DMS114 treated with DMSO at 0.1 percent for 48 hours (cell line): ENCODE measurements around the gene SLCO2A1.

Experiments
- DNase-seq: peaks from one replicate; lab custom pipeline; 2025; ENCODE audit not compliant: unreplicated experiment; lab: John Stamatoyannopoulos, UW

SLCO2A1 gene

DNA sequence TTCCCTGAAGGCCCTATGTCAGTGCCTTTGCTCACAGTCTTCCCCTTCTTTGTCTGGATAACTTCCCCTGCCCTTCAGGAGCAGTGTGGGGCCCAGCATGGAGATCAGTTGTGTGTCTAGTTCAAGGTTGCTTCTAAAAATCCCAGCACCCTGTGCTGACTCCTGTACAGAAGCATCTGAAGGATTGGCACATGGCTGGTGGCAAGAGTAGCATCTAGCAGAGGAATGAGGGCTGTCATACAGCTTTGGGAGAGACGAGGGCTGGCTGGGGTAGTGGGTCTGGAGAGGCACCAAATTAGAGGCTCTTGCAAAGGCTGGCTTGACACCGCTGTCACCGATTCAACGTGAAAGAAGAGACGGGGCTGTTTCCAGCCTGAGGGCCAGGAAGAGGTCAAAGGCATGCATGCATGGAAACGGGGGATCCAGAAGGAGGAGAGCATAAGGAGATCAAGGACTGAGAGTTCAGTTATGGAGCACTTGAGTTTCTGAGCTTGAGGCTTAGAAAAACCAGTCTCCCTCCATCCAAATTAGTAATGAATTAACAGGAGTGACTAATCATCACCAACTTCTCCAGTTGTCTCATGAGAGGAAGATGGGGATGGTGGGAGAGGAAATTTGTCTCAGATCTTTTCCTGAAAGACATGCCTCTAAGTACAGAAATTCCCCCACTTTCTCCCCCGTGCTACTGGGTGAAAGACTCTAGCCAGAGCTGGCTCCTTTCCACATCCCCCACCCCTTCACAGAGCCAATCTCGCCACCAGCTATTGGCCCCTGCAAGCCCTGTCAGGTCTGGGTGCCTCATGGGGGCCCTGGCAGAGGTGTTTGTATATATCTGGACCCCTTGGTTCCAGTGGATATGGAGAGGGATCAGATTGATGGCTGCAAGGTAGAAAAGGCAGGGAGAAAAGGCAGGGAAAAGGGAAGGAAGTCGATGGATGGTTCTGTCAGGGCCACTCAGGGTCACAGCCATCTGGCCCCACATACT is 45.9 kb downstream of the SLCO2A1 start:
- no peak for DNase-seq

DNA sequence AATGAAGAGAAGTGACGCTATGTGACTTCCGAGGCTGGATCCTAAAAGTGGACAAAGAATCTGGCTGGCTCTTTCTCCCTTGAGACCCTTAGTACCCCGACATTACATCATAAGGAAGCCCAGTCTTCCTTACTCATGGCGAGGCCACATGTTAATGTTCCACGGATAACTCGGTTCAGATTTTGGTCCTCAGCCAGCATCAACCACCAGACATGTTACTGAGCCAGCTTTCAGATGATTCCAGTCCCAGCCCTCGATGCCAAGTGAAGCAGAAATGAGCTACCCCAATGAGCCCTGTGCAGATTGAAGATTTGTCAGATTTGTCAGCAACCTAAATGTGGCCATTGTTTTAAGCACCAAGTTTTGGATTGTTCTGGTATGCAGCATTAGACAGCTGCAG is 46.6 kb downstream of the SLCO2A1 start:
- no peak for DNase-seq

DNA sequence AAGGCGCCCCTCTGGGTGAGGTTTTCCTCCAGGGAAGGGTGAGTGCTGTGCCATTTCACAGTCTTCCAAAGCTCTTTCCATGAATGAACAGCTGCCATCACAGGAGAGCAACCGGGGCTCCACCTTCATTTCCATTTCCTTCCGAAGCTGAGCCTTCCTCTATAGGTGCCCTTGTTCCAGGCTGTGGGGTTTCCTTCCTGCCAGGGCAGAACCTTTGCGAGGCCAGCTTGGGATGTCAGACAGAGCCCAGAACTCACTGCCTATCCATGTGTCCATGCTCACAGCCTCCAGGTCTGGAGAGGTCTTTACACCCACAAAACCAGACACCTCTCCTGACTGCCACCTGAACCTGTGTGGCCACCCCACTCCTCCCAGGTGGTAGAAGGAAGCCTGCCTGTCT is 49.2 kb downstream of the SLCO2A1 start:
- DNase-seq, result no peak

DNA sequence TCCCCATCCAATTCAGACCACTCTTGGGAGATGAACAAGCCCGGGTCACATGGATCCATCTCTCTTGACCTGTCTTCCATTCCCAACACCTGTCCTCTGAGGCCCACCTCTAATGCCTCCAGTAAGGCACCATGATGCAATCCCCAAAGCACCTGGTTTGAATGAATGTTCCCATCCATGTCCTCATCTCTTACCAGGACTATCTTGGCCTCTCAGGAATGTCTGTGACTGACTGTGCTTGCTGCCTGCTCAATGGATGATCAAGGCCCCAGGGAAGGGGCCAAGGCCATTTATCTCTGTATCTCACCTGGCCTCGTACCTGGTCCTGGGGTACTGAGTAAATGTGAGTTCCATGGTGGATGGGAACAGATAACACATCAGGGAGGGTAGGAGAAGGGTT is 49.7 kb downstream of the SLCO2A1 start:
- no peak for DNase-seq

DNA sequence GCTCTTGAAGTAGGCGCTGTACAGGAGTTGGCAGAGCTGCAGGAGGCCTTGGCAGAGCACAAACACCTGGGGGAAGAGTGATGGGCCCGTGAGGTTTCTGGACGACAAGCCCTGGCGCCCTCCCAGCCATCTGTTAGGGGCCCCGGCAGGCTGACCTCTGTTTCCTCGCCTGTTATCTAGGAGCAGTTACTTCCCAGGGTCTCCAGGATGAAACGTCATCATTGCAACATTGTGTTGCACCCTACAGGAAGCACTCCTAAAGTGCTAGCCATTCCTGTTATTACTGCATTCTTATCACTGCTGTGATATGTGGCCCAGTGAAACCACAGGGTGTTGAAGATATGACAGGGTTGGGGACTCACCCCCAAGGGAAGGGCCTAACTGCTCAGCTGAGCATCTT is 50.2 kb downstream of the SLCO2A1 start:
- DNase-seq, result no peak

DNA sequence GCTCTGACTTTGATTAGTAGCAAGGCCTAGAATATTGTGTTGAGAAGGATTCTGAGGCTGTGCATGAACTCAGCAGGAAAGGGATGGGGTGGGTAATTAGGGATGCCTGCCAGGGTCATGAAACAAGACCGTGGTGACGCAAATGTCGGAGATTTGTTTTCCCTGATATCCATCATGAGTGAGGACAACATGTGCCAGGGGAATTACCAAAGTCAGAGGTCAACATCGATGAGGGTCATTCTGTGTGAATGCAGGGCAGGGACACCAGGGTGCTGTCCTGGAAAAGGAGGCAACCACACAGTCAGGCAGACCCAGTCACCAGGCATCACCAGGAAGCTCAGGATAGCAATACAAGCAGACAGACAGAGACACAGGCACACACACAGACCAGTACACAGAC is 52.2 kb downstream of the SLCO2A1 start:
- no peak for DNase-seq

DNA sequence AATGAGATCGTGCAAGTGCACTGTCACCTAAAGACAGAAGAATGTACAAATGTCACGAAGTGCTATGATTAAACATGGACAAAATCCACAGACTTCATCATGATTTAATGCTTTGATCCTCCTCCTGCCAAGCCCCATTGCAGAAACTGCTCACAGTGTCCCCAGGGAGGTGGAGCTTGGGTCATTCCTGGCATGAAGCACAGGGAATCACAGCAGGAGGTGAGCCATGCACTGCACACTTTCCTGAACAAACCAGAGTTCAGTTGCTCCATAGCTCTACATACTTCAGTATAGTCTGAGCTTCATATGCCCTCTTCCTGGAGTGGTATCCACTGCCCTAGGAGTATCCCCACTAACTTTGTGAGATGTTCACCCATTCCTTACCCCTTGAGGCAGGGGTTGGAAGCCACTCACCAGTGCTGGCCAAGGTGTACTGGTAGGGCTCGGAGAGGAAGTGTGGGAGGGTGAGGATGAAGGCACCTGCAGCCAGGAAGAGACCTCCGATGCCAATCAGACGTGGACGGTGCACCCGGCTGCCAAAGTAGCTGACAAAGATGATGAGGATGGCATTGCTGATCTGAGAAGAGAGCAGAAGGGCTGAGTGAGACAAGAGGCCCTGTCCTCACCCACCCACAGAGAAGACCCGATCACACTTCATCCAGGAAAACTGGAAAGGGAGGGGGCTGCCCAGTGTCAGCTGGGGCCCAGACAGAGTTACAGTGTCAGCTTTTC is 56.3 kb downstream of the SLCO2A1 start:
- DNase-seq, result no peak

DNA sequence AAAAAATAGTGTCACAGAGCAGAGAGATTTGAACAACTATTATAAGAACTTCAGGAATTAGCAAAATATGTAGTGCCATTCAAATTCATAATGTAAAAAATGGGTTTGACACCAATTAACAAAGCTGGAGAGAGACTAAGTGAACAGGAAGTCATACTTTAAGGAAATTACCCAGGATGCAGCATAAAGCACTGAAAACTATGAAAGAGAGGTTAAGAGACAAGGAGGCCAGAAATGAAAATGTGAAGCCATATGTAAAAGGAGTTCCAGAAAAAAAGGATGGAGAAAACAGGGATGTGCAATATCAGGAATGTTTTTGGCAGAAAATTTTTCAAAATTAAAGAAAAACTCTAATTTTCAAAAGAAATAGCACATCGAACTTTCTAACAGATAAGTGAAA is 57.6 kb downstream of the SLCO2A1 start:
- DNase-seq, result no peak

DNA sequence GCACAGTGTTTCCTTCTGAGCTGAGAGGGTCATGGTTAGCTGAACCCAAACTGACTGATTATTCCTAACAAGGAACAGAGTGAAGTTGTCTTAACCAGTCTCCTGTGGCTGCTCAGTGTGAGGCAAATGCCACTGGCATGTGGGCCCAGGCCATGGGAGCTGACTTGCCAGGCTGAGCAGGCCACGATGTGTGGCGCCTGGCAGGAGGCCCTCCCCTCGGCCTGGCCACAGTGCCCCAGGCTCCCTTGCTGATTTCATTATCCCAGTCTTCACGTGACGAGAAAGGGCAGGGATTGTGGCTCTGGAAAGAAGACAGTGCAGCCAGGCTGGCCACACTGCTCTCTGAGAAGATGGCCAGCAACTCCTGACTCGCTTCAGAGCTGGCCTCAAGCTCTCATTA is 58.8 kb downstream of the SLCO2A1 start:
- no peak for DNase-seq

DNA sequence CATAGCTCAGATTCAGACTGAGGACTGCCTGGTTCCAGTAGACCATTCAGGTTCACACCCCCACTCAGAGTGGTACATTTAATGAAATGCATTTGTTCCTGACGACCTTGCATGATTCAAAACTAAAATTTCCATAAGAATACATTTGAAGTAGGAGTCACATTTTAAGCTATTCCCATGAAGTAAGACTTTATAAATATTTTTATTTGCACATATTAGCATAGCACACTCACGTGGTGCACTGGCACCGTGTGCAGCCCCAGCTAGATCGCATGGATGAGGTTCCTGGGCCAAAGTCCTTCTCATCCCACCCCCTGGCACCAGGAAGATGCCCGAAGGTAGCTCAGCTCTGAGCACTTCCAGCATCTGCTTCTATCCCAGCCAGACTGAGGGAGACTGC is 59.4 kb downstream of the SLCO2A1 start:
- no peak for DNase-seq

DNA sequence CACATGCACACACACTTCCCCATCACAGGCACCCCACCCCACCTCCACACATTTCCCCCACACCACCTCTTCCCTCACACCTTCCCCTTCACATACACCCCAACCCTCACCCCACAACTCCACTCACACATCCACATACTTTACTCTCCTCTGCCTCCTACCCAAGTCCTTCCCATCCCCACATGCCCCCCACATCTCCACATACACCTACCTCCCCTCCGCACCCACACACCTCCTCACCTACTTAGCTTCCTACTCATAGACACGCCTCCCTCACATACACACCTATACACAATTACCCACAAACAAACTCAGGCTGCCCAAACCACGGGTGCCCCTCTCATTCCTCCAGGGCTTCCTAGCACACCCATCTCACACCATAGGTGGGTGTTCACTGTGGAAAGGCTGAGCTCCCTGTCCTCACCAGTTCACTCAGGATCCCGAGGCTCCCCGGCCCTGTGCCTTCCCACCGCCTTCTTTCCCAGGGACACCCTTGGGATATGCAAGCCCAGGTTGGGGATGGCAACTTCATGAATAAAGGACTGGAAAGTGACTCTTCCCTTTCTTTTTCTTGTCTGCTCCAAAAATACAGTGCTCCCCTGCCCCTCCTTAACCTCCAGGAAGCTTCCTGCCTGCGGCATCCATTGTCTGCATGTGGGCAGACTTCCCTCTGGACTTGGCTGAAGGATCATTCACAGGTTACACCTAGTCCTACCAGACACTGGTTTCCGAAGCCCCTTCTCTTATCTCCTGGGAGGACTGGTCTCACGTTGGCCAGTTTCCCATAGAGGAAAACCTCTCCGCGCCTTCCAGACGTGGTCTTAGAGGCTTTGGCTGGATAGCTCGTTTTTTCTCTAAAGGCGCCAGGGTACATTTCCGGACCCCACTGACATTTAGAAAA is 61.5 kb downstream of the SLCO2A1 start:
- no peak for DNase-seq

DNA sequence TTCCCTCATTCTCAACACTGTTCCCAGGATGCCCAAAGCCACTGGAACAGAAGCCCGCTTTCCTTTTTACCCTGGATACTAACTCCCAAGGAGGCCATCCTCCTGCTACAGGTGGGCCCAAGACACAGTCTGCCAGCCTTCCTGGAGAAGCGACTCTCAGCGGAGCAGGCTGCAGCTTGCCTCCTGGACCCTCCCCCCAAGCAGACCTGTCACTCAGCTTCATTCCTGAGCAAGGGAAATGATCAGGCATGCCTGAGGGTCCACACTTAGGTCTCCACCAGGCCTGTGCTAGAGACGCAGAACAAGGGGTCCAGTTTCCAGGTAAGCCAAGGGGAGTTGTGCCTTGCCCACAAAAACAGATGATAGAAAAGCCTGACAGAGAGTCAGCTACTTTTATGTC is 62.8 kb downstream of the SLCO2A1 start:
- no peak for DNase-seq

DNA sequence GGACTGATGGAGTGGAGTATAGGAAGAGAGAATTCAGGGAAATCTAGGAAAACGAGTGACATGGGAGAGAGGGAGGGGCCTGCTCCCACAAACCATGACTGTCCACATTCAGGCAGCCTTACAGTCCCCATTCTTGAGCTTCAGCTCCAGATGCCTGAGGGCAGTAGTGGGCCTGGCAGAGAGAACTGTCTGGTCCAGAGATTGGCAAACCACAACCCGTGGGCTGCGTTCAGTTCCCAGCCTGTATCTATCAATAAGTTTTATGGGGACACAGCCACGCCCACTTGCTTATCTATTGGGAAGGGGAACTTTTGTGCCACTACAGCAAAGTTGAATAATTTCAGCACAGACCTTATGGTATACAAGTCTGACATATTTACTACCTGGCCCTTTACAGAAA is 63.8 kb downstream of the SLCO2A1 start:
- no peak for DNase-seq

DNA sequence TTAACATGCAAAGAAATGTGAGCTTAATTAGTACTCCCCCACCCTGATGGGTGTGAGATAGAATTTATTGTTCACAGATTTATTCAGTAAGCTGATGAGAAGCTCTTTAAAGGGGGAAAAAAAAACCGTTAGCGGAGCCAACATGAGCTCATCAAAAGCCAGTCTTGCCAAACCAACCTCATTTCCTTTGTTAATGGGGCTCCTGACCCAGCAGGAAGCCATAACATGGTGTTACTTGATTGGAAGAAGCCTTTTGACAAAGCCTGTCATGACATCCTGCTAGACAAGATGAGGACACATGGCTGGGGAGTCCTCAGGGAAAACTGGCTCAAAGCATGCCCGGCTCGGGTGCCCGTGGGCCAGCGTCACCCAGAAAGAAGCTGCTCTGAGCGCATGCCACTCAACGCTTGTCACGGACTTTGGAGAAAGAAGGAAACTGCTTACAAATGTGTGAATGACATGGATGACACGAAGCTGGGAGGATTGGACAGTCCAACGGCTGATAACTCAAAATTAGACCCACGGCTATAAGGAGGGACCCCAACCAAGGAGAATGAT is 64.6 kb downstream of the SLCO2A1 start:
- no peak for DNase-seq

DNA sequence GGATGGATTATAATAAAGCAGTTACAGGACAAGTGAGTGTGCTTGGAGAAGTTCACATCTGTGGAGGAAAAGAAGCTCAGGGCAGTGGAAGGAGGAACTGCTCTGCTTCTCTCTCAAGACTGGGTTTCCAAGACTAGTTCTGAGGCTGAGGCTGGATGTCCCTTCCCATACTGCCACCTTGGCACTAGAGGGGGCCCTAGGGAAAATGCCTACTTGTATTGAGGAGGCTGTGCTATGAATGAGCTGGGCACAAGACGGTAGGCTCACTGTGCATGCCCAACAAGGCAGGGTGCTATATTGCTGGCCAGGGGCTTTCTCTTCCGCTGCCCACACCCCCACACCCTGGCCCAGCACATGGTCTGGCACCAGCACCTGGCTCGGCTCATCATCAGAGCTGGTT is 65.2 kb downstream of the SLCO2A1 start:
- no peak for DNase-seq

DNA sequence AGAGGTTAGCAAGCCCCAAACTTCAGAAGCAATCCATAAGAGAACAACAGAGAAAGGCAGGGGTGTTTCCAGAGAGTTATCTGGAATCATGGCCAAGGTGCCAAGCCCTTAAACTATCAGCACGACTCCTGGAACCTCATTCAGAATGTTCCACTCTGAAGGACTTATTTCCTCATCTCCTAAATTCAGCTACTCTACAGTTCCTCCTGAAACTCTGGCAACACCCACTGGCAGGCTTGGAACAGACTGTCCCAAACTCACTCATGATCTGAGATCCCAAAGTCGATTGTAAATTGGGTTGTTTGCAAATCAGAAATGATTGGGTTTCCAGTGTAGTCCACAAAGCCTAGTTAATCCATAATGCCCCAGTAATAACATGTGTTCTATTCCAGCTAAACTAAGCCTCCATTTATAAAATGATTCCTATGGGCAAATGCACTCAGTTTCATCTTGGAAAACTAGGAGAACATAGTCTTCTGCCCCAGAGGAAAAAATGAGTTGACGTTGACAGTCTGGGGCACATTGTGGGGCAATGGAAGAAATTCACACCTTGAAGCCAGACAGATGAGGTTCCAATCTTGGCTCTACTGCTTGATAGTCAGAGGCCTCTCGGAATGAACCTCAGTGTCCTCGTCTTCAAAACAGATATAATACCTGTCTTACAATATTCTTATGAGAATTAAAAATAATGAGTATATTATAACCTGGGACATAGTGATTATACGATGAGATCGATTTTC is 65.9 kb downstream of the SLCO2A1 start:
- no peak for DNase-seq

DNA sequence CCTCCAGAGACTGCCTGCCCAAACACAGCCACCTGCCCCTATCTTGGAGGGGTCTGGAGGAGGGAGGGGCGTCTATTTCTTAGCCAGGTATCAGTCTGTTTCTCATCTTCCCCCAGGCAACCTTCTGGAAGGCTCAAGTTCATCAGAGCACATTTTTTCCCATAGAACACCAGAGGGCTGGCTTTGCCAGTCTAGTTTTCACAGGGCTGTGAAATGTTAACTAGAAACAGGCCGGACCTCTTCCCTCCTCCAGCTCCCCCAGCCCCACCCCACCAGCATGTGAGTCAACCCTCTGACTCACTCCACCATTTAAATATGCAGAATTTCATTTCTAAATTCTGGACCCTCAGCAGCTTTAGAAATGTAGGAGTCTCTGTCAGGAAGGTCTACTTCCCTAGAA is 66.9 kb downstream of the SLCO2A1 start:
- no peak for DNase-seq

DNA sequence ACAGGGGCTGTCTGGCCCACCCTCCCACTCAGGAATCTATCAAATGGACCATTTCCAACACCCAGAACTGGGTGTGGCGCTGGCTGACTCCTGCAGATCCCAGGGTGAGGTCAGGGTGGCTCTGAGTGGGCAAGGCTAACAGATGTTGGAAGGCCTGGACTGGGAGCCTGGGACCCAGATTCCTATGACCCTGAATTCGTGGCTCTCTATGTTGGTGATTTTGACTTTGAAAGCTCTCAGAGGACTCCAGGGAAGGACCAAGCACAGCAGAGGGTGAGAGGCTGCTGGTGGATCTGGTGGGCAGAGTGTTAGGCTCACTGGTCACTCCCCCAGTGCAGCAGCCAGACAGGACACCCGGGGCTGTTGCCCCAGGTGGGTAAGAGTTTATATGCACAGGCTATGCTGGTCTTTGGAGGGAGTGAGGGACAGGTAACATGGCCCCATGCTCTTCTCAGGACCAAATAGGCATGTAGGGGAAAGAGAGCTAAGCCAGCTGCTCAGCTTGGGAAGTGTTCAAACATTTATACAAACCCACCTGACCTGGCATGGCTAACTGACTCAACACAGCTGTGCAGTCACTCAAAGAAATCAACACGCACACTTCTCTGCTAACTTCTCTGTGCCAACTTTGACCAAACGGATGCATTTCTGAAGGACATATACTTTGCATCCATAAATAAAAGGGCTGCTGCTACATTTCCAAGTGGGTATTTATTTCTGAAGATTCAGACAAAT is 71.5 kb downstream of the SLCO2A1 start:
- no peak for DNase-seq

DNA sequence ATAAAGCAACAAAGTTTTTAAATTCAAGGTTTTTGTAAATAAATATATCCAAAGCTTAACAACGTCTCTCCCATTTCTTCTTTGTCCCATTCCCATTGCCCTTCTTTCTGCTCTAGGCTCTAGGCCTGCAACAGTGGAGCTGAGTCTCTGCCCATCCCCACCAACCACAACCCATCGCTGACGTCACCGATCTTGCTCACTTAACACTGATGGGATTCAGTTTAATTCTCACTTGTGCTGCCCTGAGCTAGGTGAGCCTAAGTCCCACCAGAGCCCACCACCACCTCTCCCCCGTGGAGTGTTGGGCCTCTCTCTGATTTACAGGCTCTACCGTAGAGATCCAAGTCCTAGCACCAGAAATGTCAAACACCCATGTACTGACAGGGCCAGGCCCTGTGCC is 72.7 kb downstream of the SLCO2A1 start:
- no peak for DNase-seq

DNA sequence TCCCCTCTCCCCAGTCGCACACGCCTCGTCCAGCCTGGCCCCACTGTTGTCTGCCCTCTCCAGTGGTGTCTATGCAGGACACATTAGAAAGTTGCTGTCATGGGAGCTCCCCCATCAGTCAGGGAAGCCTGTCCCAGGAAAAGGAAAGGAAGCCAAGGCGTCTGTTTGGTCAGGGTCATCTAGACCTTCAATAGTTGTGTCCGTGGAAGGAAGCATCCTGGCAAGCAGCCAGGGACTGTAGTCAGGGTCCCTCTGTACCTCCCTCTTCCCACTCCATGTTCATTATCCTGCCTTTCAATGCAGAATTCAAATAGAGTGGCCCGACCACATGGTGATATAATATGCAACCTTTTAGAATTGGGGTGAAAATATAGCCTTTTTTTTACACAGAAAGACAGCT is 73.4 kb downstream of the SLCO2A1 start:
- DNase-seq, result no peak
